Choroid plexus epithelial cell (primary cell): Measurements from ENCODE around the gene SEL1L.

ENCODE experiments used
- DNase-seq: peaks from one replicate; pipeline ENCODE4 v3.0.0-alpha.2; 2010; ENCODE audit warnings: low read depth
- H3K4me3 ChIP-seq: 2 replicates; pipeline ENCODE4 v1.5.1; 2011; ENCODE audit warnings: low read depth, mild to moderate bottlenecking, control low read depth, low read length, moderate library complexity
- TF ChIP-seq, protein P1 (sequence below): conservative IDR thresholded peaks from 2 replicates; pipeline ENCODE4 v1.5.1; 2011; ENCODE audit warnings: low read depth, mild to moderate bottlenecking, control low read depth, inconsistent platforms, low read length, moderate library complexity

Gene SEL1L

DNA sequence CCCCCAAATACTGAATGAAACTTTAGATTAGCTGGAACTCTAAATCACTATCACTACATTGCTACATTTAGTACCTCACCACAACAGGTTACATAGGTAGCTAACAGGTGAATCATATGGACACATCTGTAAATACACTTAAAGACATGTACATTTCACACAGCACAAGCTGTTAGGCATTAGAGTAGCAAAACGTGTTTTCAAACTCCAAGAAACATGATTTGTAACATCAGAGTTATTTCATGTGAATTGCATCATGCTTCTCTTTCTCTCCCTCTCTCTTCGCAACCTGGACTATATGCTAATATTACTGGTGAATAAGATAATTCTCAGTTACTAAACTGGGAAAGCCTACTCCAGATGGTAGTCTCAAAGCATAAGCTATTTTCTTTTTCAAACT is 4.3 kb downstream of the SEL1L start:
- TF ChIP-seq, protein P1, sequence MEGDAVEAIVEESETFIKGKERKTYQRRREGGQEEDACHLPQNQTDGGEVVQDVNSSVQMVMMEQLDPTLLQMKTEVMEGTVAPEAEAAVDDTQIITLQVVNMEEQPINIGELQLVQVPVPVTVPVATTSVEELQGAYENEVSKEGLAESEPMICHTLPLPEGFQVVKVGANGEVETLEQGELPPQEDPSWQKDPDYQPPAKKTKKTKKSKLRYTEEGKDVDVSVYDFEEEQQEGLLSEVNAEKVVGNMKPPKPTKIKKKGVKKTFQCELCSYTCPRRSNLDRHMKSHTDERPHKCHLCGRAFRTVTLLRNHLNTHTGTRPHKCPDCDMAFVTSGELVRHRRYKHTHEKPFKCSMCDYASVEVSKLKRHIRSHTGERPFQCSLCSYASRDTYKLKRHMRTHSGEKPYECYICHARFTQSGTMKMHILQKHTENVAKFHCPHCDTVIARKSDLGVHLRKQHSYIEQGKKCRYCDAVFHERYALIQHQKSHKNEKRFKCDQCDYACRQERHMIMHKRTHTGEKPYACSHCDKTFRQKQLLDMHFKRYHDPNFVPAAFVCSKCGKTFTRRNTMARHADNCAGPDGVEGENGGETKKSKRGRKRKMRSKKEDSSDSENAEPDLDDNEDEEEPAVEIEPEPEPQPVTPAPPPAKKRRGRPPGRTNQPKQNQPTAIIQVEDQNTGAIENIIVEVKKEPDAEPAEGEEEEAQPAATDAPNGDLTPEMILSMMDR, result no peak
- H3K4me3 ChIP-seq, result no peak overlapping the region
- peak; percentile 67 for DNase-seq

DNA sequence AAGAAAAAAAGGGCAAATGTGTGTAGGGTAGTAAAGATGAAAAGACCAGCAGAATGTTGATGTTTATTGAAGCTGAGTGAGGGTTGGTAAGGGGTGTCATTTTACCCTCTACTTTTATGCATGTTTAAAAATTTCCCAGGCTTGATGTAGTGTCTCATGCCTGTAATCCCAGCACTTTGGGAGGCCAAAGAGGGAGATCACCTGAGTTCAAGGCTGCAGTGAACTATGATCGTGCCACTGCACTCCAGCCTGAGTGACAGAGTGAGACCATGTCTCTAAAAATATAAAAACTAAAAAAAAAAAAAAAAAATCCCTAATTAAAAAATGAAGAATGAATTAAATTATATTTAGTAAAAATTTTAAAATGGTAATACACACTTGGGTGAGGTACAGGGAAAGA is 8.5 kb downstream of the SEL1L start:
- no peak for DNase-seq
- TF ChIP-seq, protein P1, result no peak
- no peak overlapping the region for H3K4me3 ChIP-seq

DNA sequence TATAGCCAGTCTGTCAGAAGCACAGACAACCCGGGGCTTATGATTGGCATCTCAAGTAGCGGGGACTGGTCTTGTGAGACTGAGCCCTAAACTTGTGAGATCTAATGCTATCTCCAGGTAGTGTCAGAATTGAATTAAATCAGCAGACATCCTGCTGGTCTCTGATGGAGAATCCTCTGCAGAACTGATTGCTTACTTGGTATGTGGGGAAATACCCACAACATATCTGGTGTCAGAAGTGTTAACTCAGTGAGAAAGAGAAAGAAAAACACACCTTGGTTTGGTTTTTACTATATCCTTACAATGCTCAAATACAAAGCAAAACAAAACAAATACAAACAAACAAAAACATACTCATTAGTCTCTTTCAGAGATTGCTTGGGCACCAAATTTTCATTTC is 10.0 kb downstream of the SEL1L start:
- TF ChIP-seq, protein P1, result no peak
- no peak for DNase-seq
- H3K4me3 ChIP-seq, result no peak overlapping the region

DNA sequence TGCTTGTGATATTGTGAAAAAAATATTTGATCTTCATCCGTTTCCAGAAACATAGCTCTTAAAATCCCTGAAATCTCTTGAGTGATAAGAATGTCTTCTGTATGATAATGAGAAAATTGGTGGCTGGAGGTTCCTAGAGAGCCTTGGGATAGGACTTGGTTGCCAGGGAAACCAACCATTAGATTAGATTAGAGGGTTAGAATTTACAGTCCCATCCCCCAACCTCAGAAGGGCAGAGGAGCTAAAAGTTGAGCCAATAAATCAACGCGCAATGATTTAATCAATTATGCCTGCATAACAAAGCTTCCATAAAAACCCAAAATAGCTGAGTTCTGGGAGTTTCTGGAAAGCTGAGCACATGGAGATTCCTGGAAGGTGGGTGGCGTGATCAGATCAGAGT is 10.6 kb downstream of the SEL1L start:
- TF ChIP-seq, protein P1, result no peak
- no peak overlapping the region for H3K4me3 ChIP-seq
- DNase-seq, result no peak

DNA sequence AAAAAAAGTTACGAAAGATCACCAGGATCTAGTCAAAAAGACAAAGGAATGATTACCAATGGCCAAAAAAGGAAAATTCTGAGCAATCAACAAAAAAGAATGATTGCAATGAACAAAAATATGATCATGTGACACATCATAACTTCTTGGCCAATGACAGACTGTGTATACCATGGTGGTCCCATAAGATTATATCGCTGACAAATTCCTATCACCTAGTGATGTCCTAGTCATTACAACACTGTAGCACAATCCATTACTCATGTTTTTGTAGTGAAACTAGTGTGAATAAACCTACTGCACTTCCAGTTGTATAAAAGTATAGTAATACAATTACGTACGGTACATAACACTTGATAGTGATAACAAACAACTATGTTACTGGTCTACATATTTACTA is 12.3 kb downstream of the SEL1L start:
- TF ChIP-seq, protein P1, result no peak
- no peak overlapping the region for H3K4me3 ChIP-seq
- no peak for DNase-seq

DNA sequence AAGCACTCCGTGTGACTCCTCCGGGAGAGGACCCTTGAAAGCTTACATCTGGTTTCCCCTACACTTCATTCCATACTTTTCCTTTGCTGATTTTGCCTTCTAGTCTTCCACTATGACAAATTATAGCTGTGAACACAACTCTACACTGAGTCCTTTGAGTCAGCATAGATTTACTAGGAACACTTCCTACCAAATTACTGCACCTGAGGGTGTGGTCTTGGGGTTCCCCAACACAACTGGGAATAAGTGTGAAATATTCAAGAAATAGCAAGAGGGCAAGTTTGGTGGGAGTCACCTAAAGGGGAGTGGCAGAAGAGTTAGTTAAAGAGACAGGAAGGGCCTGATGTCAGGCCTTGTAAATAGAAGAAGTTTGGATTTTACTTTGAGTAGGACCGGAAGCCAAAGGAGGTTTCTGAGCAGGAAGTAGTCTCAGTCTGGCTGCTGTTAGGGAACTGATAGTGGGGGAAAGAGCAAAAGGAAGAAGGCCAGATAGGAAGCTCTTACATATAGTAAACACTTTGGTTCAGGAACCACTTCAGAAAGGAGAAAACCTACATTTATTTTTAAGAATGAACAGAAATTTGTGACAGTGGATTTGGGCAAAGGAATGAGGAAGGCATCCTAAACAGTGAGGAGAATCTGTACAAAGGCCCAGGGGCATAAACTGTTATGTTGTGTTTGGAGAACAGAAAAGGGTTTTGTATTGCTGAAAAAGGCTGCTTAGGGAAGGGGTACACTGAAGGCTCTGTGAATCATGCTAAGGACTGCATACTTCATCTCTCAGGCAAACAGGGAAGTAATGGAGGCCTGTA is 14.2 kb downstream of the SEL1L start:
- TF ChIP-seq, protein P1, result no peak
- H3K4me3 ChIP-seq, result no peak overlapping the region
- peak; percentile 33 for DNase-seq

DNA sequence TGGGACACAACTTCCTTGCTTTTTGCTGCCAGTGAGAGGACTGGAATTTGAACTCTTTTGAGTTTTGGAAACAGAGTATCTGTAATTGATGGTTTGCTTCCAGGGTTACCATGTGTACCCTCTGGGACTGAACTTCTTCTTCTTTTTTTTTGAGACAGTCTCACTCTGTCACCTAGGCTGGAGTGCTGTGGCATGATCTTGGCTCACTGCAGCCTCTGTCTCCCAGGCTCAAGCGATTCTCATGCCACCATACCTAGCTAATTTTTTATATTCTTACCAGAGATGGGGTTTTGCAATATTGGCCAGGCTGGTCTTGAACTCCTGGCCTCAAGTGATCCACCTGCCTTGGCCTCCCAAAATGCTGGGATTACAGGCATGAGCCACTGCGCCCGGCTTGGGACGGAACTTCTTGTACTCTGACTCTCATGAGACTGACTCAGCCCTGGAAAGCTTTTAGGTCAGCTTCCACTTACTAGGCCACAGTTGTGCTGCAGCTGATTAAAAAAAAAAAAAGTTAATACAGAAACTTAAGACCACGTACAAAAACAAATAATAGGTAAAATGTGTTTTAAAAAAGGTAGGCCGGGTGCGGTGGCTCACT is 15.8 kb downstream of the SEL1L start:
- DNase-seq, result peak; percentile 62
- no peak overlapping the region for H3K4me3 ChIP-seq
- TF ChIP-seq, protein P1, result no peak
